Astrocyte of the hippocampus (primary cell): ENCODE results near the gene DAG1.

ENCODE experiments used
- DNase-seq: peaks from one replicate; pipeline ENCODE4 v3.0.0; 2011; ENCODE audit warnings: low read depth, low spot score

DAG1 gene

GRCh38 chr3:49469936-49470713 is at the start of gene DAG1:
Gene DAG1, plus strand, starts transcription at chr3:49470267. Its CDS starts 40,268 bp downstream, at chr3:49510535.
- DNase-seq = peak; percentile 99

- no peak for DNase-seq
These were observed 48.1 kb upstream of the DAG1 start for GRCh38 chr3:49421890-49422378.

GRCh38 chr3:49422379-49423248 is 47.5 kb upstream of the DAG1 start, which contains the start of gene AMT:
Gene AMT, minus strand, starts transcription at chr3:49422473. Its CDS starts 23 bp downstream, at chr3:49422450.
- DNase-seq = peak; percentile 68

GRCh38 chr3:49424816-49425215 is 45.3 kb upstream of the DAG1 start:
- no peak for DNase-seq

- DNase-seq = no peak
These were observed 42.5 kb upstream of the DAG1 start for GRCh38 chr3:49427586-49427985.

GRCh38 chr3:49428752-49429080 is 41.4 kb upstream of the DAG1 start:
- DNase-seq = no peak

GRCh38 chr3:49434731-49435130 is 35.3 kb upstream of the DAG1 start:
- DNase-seq = no peak

GRCh38 chr3:49445391-49445790 is 24.7 kb upstream of the DAG1 start:
- no peak for DNase-seq

- DNase-seq = no peak
These were observed 16.4 kb upstream of the DAG1 start for GRCh38 chr3:49453621-49454020.

- peak; percentile 19 for DNase-seq
These were observed 15.6 kb upstream of the DAG1 start for GRCh38 chr3:49454458-49454857.

GRCh38 chr3:49454898-49455681 is 15.0 kb upstream of the DAG1 start:
- no peak for DNase-seq

- peak; percentile 20 for DNase-seq
These were observed 13.6 kb upstream of the DAG1 start for GRCh38 chr3:49456466-49456865.

GRCh38 chr3:49460188-49460890 is 9.7 kb upstream of the DAG1 start:
- DNase-seq = no peak

- no peak for DNase-seq
These were observed 9.1 kb upstream of the DAG1 start for GRCh38 chr3:49460956-49461355.

GRCh38 chr3:49461443-49462171 is 8.5 kb upstream of the DAG1 start:
- peak; percentile 65 for DNase-seq

GRCh38 chr3:49462222-49462621 is 7.8 kb upstream of the DAG1 start:
- DNase-seq = peak; percentile 57

GRCh38 chr3:49465270-49466034 is 4.6 kb upstream of the DAG1 start:
- peak; percentile 50 for DNase-seq

GRCh38 chr3:49466085-49466484 is 4.0 kb upstream of the DAG1 start:
- DNase-seq = no peak

GRCh38 chr3:49469037-49469935 is 781 bp upstream of the DAG1 start:
- peak; percentile 90 for DNase-seq
